Mesothelial cell of epicardium (in vitro differentiated cells): Measurements from ENCODE around the gene FLII. TPM values are rescaled to one million over a fixed set of nuclear protein-coding genes. Genes with fewer than 3 reads are reported as not detected.
A peak's percentile ranks its signal among the peaks of the same experiment; 100 is the strongest.

ENCODE experiments used
- DNase-seq, 2 experiments: peaks; one replicate each; pipeline ENCODE4 v3.0.0; 2021; ENCODE audit warnings: low spot score in 2 of 2; ENCODE audit not compliant: unreplicated experiment in 2 of 2
- H3K27ac Mint-ChIP-seq: 2 replicates; pipeline ENCODE4 v1.8.0; 2021; ENCODE audit warnings: mixed read lengths
- H3K27me3 Mint-ChIP-seq: 2 replicates; pipeline ENCODE4 v1.8.0; 2021; ENCODE audit warnings: low read depth, mixed read lengths
- H3K36me3 Mint-ChIP-seq: 2 replicates; pipeline ENCODE4 v1.8.0; 2021; ENCODE audit warnings: mixed read lengths
- H3K4me1 Mint-ChIP-seq: 2 replicates; pipeline ENCODE4 v1.8.0; 2021; ENCODE audit warnings: mixed read lengths
- H3K4me3 Mint-ChIP-seq: 2 replicates; pipeline ENCODE4 v1.8.0; 2021; ENCODE audit warnings: mild to moderate bottlenecking, moderate library complexity, mixed read lengths
- H3K9me3 Mint-ChIP-seq: 2 replicates; pipeline ENCODE4 v1.8.0; 2021; ENCODE audit warnings: mixed read lengths
- CTCF ChIP-seq: fragments of 200-600 bp; sonication (generic); IDR thresholded peaks from one replicate; pipeline ENCODE4 v1.5.0; 2021; ENCODE audit warnings: antibody characterized with exemption; ENCODE audit not compliant: unreplicated experiment
- total RNA-seq: library from RNA; stranded (reverse); gene quantifications from 3 replicates; pipeline ENCODE4 v1.2.1, GENCODE V29; 2021

The FLII gene
- total RNA-seq, 1 donor from 2014 or later = 199 TPM

- H3K4me1 Mint-ChIP-seq = peaks cover 13% of the 10 kb centered on the region
- H3K9me3 Mint-ChIP-seq = no peaks in the 10 kb centered on the region
- DNase-seq = no peak
- H3K4me3 Mint-ChIP-seq = no peak overlapping the region
- no peak overlapping the region for H3K27ac Mint-ChIP-seq
- no peak for TF ChIP-seq CTCF
- H3K36me3 Mint-ChIP-seq = peaks cover 29% of the 10 kb centered on the region
- H3K27me3 Mint-ChIP-seq = no peaks in the 10 kb centered on the region
Observed at GRCh38 chr17:18250259-18250658, 8.3 kb downstream of the FLII start.

GRCh38 chr17:18248811-18249210, 9.7 kb downstream of the FLII start:
- no peak for TF ChIP-seq CTCF
- no peaks in the 10 kb centered on the region for H3K27me3 Mint-ChIP-seq
- peaks cover 31% of the 10 kb centered on the region for H3K36me3 Mint-ChIP-seq
- no peaks in the 10 kb centered on the region for H3K9me3 Mint-ChIP-seq
- H3K4me3 Mint-ChIP-seq = no peak overlapping the region
- H3K4me1 Mint-ChIP-seq = peaks cover 13% of the 10 kb centered on the region
- no peak for DNase-seq
- H3K27ac Mint-ChIP-seq = no peak overlapping the region

- peak overlapping the region; percentile 91 for H3K27ac Mint-ChIP-seq
Observed at GRCh38 chr17:18248300-18248731, 10.2 kb downstream of the FLII start.

GRCh38 chr17:18247613-18248001, 10.9 kb downstream of the FLII start:
- H3K4me1 Mint-ChIP-seq = peaks cover 13% of the 10 kb centered on the region
- TF ChIP-seq CTCF = no peak
- peak overlapping the region; percentile 91 for H3K27ac Mint-ChIP-seq
- H3K4me3 Mint-ChIP-seq = no peak overlapping the region
- no peak for DNase-seq
- H3K9me3 Mint-ChIP-seq = no peaks in the 10 kb centered on the region
- H3K27me3 Mint-ChIP-seq = no peaks in the 10 kb centered on the region
- H3K36me3 Mint-ChIP-seq = peaks cover 25% of the 10 kb centered on the region

More at GRCh38 chr17:18248300-18248731, 10.2 kb downstream of the FLII start:
- Mint-ChIP-seq H3K4me1 (peaks cover 13% of the 10 kb centered on the region), H3K9me3 (no peaks in the 10 kb centered on the region), H3K4me3 (peak overlapping the region; percentile 42), H3K36me3 (peaks cover 27% of the 10 kb centered on the region), H3K27me3 (no peaks in the 10 kb centered on the region)
- TF ChIP-seq CTCF = peak; percentile 22
- DNase-seq = peak in 1 of 2 experiments; percentile 66

- Mint-ChIP-seq H3K27ac (peak overlapping the region; percentile 89), H3K4me1 (peaks cover 13% of the 10 kb centered on the region), H3K9me3 (no peaks in the 10 kb centered on the region), H3K36me3 (peaks cover 25% of the 10 kb centered on the region), H3K4me3 (peak overlapping the region; percentile 63), H3K27me3 (no peaks in the 10 kb centered on the region)
- DNase-seq = peak; percentile 57 to 70
- no peak for TF ChIP-seq CTCF
Observed at GRCh38 chr17:18246880-18247612, 11.5 kb downstream of the FLII start.
